HG02938 (cell line): ENCODE results near the gene SGPL1.

Experiments
- ATAC-seq: cut with Tn5 transposase; IDR thresholded peaks from one replicate; pipeline ENCODE4 v1.9.1; 2021; ENCODE audit warnings: mild to moderate bottlenecking, moderate library complexity; ENCODE audit not compliant: unreplicated experiment

SGPL1 gene

DNA sequence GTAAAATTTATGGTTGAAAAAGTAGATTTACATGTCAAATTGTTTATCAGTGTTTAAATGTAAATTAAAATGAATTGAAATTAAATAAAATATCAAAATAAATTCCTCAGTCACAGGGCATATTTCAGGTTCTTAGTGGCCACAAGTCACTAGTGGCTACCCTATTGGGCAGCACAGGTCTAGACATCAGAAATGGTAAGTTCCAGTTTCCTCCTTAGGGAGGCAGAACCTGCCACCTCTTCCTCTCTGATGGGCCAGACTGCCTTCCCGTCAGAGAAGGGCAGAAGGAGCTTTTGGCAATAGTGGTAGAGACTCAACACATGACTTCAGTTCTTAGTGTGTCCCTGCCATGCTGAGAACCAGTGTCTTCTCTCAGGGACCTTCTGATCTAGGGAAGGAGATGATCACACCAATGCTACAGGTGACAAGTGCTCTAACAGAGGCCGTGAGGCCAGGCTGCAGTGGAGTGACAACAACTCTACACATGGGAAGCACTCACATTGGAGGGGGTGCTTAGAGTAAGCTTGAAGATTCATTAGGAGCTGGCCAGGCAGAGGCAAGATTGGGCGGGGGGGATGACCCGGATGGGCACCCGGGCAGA is 87.0 kb downstream of the SGPL1 start:
- no peak for ATAC-seq

DNA sequence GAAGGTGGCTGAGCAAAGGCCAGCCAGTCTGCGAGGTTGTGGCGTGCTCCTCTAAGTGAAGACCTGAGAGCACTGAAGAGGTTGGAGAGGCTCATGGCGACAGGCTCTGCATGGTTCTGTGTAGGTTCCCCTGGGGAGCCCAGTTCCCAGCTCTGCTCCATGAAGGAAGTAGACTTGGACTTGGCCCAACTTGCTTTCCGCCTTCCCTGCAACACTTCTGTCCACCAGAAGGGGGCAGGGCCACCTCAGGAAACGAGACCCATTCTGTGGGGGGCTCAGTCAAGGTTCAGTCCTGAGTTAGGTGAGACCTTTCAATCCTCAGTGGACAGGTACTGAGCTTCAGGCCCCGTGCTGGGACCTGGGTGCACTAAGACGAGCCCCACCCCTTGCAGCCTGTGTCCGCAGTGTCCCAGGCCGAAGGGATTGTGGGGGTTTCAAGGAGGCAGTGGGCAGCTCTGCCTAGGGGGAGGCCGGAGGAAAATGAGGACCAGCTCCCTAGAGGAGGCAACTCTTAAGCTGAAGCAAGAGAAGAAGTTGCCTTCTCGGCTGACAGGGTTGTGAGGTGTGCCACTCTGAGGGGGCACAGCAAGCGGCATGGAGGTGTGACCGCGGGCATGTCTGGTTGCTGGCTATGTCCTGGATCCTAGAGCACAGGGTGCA is 87.6 kb downstream of the SGPL1 start:
- ATAC-seq = no peak

DNA sequence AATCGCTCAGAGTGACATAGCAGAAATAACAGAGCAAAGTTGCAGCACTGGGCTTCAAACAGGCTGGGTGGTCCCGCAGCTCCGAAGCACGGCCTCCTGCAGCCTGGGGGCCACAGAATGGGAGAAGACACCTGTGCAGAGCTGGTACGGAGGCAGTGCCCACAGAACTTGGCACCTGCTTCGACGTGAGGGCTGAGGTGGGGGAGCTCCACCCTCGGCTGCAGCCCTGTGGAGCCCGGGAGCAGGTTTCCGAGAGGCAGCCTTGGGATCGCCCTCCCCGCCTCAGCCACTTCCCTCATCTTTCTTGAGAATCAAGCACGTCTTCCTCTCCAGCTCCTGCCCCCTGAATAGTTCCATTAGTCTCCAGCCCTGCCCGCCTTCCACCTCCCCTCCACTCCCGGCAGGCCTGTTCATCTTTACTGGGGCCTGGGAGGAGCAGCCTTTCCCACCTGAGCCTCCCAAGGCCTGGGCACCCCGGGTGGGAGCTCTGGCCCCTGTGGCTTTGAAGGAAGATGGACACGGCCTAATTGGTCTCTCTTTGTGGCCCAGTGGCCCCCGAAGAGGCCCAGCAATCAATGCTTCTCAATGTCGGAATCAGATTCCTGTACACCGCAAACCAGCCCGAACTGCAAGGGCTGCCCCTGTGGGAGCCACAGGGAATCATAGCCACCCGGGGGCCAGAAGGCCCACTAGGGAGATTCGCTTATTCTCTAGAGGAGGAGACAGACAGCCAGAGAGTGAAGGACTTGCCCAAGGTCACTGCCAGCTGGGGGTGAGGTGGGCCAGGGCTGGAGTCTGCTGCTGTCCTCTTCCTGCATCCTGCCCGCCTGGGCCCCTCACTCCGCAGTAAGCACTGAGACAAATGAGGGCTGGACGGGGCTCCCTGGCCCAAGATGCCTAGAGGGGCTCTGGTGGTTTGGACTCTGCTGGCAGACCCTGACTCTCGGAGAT is 89.6 kb downstream of the SGPL1 start:
- ATAC-seq = no peak

DNA sequence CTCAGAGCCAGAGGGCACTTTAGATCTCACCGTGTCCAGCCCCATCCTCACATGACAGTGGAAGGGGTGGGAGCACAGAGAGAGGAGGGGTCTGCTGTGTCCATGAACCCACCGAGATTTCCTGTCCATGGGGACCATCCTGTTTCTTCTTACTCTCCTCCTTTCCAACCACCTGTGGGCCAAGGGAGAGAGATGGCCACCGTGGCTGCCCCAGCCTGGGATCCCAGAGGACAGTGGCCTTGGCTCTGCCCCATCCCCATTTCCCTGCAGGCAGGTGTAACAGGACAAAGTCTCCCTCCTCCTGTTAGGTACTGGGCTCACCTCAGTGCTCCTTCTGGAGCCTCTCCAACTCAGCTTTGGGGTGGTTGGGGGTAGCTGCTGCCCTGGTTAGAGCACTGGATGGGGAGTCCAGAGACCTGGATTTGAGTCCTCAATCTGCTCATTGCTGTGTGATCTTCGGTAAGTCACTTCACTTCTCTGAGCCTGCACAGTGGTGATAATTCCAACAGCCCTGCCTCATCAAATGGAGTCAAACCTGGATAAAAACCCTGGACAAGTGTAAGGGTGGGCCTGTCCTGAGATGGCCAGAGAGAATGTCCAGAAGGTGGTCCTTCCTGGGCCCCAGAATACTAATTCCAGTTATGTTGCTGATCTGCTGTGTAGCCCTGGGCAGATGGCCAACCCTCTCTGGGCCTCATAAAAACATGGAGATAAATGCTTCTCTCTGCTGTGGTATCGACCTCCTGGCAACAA is 90.5 kb downstream of the SGPL1 start:
- ATAC-seq = no peak

DNA sequence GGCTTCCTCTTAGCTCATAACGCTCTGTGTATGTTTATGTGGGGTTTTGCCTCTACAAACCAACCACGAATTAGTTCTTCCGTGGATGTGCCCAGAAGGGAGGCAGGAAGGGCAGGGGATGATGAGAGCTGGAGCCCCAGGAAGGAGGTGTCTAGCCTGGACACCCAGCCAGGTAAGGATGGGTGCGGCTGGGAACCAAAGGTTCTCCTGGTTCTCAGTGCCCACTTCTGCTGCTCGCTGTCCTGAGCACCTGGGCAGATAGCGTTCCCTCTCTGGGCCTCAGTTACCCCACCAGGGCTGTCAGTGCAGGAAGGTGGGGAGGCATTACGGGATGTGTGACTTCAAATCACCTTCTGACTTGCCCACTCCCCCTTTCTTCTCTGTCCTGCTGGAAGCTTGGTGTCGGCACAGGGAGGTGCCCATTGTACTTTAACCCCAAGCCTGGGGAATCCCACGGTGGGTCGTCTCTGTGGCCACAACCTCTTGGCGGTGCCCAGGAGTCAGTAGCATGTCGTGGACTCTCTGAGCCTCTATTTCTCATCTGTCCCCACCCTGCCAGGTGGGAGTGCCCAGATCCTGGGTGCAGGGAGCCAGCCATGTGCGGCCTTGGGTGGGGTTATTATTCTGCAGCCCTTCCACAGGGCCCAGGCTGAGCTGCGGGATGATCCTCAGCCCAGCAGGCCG is 91.3 kb downstream of the SGPL1 start:
- no peak for ATAC-seq

DNA sequence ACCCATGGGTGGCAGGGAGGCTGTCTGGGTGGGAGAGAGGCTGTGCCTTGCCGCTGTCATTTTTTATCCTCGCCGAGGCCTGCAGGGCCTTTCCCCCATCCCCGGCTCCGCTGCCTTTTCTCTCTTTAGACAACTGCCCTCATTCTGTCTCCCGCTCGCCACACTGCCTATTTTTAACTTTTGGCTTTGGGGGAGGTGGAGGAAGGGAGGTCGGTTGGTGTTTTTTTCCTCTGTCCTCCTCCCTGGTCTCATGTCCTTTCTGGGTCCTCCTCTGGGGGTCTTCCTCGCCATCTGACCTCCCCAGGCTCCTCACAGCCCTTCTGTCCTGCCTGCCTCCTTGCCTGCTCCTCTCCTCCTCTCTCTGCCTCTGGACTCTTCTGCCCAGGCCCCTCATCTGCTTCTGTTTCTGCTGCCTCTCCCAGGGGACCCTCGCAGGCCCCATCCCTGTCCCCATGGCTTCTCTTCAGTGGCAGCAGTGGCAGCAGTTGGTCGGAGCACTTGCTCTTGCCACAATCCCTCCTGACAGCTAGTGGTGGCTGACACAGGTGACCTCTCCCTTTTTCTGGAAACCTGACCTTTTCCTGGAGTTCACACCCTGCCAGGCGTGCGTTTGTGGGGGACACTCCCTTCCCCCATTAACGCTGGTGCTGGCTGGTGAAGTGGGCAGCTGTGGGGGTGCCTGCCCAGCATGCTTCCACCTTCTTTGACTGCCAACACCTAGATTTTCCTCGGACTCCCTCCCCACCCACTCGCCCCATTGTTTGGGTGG is 92.1 kb downstream of the SGPL1 start:
- no peak for ATAC-seq

DNA sequence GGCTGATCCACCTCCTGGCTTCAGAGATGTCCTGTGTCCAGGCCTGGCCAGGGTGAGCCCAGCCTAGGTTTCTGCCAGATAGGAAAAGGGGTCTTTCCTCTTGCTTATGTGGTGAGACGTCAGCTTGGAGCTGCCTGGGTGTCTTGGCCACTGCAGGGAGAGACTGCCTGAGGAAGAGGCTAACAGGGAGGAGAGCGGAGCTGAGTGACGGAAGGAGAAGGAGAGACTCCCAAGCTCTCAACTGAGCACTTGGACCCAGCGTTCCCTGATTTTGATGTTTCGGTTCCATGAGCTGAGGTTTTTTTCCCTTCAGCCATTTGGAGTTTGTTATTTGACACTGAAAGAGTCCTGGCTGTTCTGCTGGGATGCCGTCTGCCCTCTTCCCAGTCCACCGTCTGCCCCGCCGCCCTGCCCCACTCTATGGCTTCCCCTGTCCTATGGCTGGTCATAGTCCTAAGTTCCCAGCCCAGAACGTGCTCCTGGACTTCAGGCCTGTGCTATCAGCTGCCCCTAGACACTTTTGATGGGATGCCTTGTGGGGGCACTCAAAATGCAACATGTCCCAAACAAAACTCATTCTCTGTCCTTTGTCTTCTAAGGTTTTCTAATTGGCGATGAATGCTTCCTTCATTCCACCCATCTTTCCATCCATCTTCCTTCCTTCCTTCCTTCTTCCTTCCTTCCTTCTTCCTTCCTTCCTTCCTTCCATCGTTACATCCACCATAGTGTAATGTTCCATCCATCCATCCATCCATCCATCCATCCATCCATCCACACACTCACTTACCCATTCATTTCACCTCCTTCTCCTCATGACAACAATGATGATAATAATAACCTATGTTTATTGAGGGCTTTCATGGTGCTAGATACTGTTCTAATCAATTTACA is 92.9 kb downstream of the SGPL1 start:
- ATAC-seq = no peak

DNA sequence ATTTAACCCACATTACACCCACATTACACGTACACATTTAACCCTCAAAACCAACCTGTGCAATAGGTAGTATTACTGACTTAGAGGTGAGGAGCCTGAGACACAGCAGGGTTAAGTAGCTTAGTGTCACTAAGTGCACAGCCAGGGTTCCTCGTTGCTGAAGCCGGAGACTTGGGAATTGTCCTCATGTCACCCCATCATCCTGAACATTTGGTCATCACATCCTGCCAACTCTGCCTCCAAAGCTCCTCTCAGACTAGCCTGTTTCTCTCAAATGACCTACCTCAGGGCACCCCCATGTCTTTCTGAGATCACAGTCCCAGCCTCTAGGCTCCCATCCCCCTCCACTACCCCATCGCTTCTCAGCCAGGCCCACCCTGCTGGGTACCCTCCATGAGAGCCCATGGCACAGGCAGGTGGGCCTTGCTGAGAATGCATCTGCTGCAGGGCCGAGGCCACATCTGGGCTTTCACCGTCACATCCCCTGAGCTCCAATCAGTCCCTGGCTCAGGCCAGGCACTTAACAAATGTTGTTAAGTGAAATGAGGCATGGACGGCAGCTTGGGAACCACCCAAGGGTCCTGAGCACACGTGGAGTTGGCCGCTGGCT is 93.7 kb downstream of the SGPL1 start:
- ATAC-seq = no peak

DNA sequence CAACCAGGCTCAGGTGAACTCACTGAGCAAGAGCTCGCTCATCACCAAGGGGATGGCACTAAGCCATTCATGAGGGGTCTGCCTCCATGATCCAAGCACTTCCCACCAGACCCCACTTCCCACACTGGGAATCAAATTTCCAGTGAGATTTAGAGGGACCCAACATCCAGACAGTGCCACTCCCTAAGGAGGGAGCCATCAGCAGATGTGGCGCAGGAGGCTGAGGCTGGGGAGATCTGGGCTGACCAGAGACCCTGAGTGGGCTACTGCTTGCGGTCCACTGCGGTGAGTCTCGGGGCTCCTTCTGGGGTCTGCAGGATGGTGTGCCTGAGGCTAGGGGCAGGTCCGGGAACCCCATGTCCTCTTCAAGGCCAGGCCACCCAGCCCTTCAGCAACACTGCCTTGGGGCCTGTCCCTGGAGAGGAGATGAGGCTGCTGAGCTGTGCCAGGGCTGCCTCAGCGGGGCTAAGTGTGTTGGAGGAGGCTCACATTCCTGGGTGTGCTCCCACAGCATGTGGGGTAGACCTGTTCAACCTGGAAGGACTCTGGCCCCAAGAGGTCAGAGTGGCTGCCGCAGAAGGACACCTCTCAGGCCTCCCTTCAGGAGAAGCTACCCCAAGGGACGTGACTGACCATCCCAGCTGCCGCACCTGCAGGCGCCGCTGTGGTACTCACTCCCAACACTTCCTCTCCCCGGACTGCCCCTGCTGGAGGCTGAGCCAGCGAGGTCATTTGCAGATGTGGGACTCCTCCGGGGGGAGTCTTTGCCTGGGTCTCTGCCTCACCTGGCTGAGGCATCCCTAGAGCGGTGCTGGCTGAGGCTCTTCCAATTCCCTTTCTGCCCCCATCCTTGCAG is 95.0 kb downstream of the SGPL1 start:
- no peak for ATAC-seq

DNA sequence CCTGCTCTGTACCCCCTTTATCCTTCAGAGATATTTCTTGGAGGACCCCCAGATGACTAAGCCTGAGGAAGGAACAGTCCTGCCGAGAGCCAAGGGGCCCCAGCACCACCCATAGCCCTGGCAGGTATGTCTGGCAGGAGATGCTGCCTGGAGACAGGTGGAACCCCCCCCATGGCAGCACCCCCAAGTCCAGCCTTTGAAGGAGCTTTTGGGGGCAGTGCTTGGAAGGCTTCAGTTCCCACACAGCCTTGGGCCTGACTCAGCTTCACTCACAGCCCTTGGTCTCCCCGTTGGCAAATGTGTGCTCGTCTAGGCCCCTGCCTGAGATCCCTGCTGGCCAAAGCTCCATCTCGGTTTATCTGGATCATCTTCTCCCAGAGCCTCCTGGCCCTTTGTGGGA is 95.6 kb downstream of the SGPL1 start:
- ATAC-seq = no peak

DNA sequence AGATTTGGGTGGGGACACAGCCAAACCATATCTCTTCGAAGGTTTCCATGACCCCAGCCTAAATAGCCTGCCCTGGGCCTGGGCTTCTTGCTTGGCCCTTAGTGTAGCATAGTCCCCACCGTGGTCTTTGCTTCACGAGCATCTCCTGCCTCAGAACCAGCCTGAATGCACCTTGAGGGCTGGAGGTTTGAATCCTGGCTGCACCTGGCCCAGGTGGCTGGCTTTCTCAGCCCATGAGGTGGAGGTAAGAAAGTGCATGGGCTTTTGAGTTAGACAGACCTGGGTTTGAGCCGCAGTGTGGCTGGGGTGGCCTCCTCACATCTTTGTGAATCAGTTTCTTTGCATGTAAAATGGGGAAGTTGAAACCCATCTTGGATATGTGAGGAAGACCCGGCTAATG is 96.8 kb downstream of the SGPL1 start:
- ATAC-seq = no peak

DNA sequence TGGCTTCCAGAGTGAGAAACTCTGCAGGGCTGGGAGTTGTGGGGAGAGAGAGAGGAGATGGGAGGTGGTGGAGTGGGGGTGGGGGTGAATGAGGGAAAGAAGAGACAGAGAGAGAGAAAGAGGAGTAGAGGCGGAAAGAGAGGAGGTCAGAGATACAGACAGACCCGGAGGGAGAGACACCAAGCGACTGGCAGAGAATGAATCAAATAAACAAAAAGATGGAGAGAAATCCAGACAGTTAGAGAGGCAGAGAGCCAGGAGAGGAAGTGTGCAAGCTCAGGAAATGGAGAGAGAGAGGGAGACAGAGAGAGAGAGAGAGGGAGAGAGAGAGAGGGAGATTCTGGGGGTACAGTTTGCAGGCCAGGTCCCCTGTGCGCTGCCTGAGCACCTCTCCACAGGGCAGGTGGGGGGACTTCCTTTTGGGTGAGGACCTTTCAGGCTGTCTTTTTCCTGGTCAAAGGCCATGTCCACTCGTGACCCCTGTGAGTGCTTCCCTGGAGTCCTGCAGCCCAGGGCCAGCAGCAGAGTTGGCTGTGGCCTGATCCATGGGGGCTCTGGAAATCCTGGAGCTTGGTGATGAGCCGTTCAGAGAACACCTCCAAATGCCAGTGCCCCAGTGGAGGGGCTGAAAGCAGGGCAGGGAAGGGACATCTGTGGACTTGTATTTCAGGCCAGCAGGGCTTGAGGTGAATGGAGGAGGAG is 97.6 kb downstream of the SGPL1 start:
- ATAC-seq = no peak

DNA sequence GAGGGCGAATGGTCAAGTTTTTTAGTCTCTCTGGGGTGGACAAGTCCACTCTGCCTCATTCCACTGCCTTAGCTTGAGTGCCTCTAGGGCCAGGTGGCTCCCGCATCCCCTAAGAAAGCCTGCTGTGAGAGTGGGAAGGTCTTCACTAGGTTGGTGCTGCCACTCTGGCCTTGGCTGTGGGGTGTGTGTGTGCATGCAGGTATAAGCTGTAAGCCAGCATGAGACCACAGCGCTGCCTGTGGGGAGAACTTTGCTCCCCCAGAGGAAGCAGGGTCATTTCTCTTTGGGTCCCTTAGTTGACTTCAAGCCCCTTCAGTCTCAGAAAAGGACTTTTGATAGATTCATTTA is 98.1 kb downstream of the SGPL1 start:
- ATAC-seq = no peak

DNA sequence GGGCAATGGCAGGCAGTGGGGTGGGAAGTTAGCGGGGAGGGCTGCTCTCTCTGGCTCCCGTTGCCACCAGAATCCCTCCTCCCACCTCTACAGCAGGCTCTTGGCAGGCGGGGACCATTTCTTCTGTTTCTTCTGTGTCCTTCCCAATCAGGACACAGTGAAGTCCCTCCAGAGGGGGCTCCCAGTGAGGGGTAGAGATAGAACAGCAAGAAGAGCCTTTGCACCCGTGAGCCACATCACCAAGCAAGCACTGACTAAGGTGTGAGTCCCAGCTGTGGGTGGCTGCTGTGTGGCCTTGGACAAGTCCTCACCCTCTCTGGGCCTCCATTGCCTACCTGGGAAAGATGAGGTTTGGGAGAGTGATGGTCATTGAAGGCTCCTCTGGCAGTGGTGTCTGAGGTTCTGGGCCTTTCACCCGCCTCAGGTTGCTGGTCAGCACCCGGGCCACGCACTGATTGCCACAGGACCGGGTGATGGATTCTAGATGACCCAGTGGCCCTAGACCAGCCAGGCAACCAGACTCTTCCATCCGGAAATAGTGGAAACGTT is 98.6 kb downstream of the SGPL1 start:
- no peak for ATAC-seq

DNA sequence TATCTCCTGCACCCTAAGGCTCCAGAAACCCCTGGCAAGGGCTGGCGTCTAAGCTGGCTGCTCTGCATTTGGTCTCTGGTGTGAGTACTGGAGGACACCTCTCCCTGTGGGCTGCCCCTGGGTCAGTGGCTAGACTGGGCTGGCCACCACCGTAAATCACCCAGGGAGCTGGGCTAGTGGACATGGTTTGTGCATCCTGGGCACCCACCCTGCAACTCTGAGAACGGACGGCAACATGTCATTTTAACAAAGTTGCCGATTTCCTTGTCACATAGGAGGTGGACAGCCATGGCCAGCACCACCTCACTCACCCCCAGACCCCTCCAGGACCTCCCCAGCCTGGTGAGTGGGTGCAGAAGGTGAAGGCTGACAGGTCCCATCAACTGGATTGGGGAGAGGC is 99.5 kb downstream of the SGPL1 start:
- no peak for ATAC-seq

DNA sequence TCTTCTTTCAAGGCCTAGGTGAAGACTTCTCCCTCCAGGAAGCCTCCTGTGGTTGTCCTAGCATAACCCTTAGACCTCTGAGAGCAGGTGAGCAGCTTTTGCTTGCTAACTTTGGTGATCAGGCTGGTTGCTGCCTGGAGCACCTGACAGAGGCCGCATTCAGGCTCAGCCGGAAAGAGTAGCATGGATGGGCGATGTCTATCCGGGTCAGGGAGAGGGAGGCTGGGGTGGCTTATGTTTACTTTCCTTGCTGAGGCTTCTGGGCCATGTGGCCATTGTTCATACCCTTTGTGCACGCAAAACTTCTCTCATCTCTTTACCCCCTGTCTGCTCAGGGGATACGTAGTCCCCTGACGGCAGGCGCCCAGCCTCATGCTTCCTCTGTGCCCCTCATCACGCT is 100.1 kb downstream of the SGPL1 start:
- no peak for ATAC-seq

DNA sequence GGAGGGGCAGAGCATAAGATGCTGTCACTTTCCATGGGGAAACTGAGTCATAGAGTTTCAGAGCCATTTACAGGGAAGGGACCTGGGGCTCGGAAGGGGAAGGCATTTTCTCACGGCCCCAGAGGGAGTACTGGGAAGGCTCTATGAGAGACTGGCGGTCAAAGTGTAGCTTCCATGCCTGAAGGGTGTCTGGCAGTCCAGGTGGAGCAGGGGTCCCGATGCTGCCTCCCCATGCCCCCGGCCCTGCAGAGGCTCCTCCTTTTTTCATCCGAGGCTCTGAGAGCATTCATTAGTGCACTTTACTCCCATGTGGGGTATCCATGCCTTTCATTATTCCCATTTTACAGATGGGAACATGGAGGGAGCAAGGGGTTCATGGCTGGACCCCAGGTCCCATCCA is 100.5 kb downstream of the SGPL1 start:
- no peak for ATAC-seq
